Ovary (tissue), 3 donors: ENCODE results near the gene ROBO1.

Experiments used
- CTCF ChIP-seq, 3 donors: fragments of 450-650 bp in 2 of 3; fragments of 200-600 bp in 1 of 3; IDR thresholded peaks; one replicate each; pipeline versions ENCODE4 v1.5.1 to v1.8.0; 2016 to 2022; ENCODE audit warnings: antibody characterized with exemption in 3 of 3, mild to moderate bottlenecking in 1 of 3
- EP300 ChIP-seq: sonication (generic); formaldehyde crosslinking; IDR thresholded peaks from one replicate; pipeline ENCODE4 v1.6.1; 2017; ENCODE audit warnings: antibody characterized with exemption
- POLR2A ChIP-seq: fragments of 450-650 bp; IDR thresholded peaks from one replicate; pipeline ENCODE4 v1.6.1; 2017; ENCODE audit warnings: antibody characterized with exemption, mild to moderate bottlenecking, moderate library complexity
- donor health status: DM: no; HTN: no; CAD: no.

GRCh38 chr3:79063624-79064023, 704.2 kb downstream of the ROBO1 start:
- TF ChIP-seq CTCF (IDR thresholded peaks at IDR 0.05) (no peak), POLR2A (no peak), EP300 (no peak)
